H1 (cell line): ENCODE results near the gene LMNA.

Experiments used
- EZH2 ChIP-seq: fragments of 200-600 bp; sonication (generic); IDR thresholded peaks from 2 replicates; pipeline ENCODE4 v1.7.1; 2012; ENCODE audit warnings: low read depth, mild to moderate bottlenecking, moderate library complexity, low read length, inconsistent platforms; ENCODE audit not compliant: severe bottlenecking
- JUN ChIP-seq: IDR thresholded peaks from 2 replicates; pipeline ENCODE4 v1.6.1; 2011; ENCODE audit warnings: low read depth, mild to moderate bottlenecking, improper control_type of control experiment, low read length
- JUND ChIP-seq: IDR thresholded peaks from 2 replicates; pipeline ENCODE4 v1.6.1; 2011; ENCODE audit warnings: mild to moderate bottlenecking, improper control_type of control experiment, low read length
- POLR2A ChIP-seq, 2 experiments: IDR thresholded peaks; 1 replicate in 1 of 2; 2 replicates in 1 of 2; pipeline ENCODE4 v1.6.1; 2011; ENCODE audit warnings: low read depth in 2 of 2, low read length in 2 of 2, mild to moderate bottlenecking in 2 of 2; ENCODE audit errors: control extremely low read depth in 1 of 2
- POLR2AphosphoS5 ChIP-seq: IDR thresholded peaks from 2 replicates; pipeline ENCODE4 v1.6.1; 2011; ENCODE audit warnings: low read depth, low read length
- TAF1 ChIP-seq: IDR thresholded peaks from 2 replicates; pipeline ENCODE4 v1.6.1; 2011; ENCODE audit warnings: mild to moderate bottlenecking, low read depth, low read length
- TF ChIP-seq, protein P1 (sequence below), 3 experiments: IDR thresholded peaks; 1 replicate in 2 of 3; 2 replicates in 1 of 3; pipeline versions ENCODE4 v1.5.1 to v1.6.1; 2011; ENCODE audit warnings: low read length in 3 of 3, mild to moderate bottlenecking in 3 of 3, inconsistent platforms in 2 of 3, low read depth in 1 of 3, moderate library complexity in 1 of 3; ENCODE audit not compliant: insufficient read depth in 1 of 3; ENCODE audit errors: control extremely low read depth in 1 of 3

DNA sequence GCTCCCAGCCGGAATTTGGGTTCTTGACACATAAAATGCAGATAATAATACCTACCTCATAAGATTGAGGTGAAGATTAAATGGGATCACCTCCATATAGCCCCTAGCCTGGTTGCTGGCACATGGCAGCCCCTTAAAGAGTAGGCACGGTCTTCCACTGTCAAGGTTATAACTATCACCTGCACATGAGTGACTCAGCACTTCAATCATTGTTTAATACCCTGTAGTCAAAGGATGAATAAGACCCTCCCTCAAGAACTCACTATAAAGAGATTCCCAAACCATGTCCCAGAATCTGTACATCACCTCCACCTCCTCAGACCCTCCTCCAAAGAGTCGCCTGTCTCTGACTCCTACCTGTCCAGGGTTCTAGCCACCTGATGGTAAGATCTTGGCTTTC, 6.5 kb upstream of the LMNA start:
- TF ChIP-seq POLR2A (IDR thresholded peaks at IDR 0.05; ENCODE audit: control extremely low read depth in 1 of 2, low read depth in 2 of 2, low read length in 2 of 2) = no peak
- TF ChIP-seq, protein P1, sequence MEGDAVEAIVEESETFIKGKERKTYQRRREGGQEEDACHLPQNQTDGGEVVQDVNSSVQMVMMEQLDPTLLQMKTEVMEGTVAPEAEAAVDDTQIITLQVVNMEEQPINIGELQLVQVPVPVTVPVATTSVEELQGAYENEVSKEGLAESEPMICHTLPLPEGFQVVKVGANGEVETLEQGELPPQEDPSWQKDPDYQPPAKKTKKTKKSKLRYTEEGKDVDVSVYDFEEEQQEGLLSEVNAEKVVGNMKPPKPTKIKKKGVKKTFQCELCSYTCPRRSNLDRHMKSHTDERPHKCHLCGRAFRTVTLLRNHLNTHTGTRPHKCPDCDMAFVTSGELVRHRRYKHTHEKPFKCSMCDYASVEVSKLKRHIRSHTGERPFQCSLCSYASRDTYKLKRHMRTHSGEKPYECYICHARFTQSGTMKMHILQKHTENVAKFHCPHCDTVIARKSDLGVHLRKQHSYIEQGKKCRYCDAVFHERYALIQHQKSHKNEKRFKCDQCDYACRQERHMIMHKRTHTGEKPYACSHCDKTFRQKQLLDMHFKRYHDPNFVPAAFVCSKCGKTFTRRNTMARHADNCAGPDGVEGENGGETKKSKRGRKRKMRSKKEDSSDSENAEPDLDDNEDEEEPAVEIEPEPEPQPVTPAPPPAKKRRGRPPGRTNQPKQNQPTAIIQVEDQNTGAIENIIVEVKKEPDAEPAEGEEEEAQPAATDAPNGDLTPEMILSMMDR (IDR thresholded peaks at IDR 0.05; ENCODE audit: control extremely low read depth in 1 of 3, insufficient read depth in 1 of 3, low read depth in 1 of 3, low read length in 3 of 3) = no peak
- TF ChIP-seq EZH2 = no peak
- TF ChIP-seq POLR2AphosphoS5 = no peak
- no peak for TF ChIP-seq JUN
- no peak for TF ChIP-seq JUND
- TF ChIP-seq TAF1 = no peak
